HCT116 (cell line): Measurements from ENCODE around the gene NCKAP5. TPM values are rescaled to one million over a fixed set of nuclear protein-coding genes. Genes with fewer than 3 reads are reported as not detected.

Experiments
- ATAC-seq: fragments of 200-7000 bp; cut with Tn5 transposase; 2 replicates; pipeline ENCODE4 v1.9.1; 2020; ENCODE audit warnings: mild to moderate bottlenecking, moderate library complexity
- BruUV-seq: library from RNA; stranded (reverse); fragments of 400-500 nt; replicated peaks from 2 replicates; lab custom pipeline; 2021; lab: Mats Ljungman, UMichigan
- CTCF ChIA-PET: fragments of 300-600 bp; sonication (Branson Sonifier 250); formaldehyde crosslinking; loops from one replicate; lab custom pipeline; 2021; ENCODE audit warnings: antibody characterized with exemption; lab: Charles Lee
- POLR2A ChIA-PET: fragments of 300-600, 350-600 bp; sonication (Branson Sonifier 250); formaldehyde crosslinking; loops from one replicate; lab custom pipeline; 2021; ENCODE audit warnings: antibody characterized with exemption; lab: Charles Lee
- RAD21 ChIA-PET, 2 experiments: fragments of 300-600 bp; sonication (Branson Sonifier 250); formaldehyde crosslinking; loops; one replicate each; lab custom pipeline; 2023; ENCODE audit warnings: low total read pairs in 2 of 2; ENCODE audit not compliant: uncharacterized antibody in 2 of 2, unreplicated experiment in 2 of 2, low non-redundant PET in 1 of 2; lab: Charles Lee
- DNase-seq: peaks from one replicate; pipeline ENCODE4 v3.0.0-alpha.2; 2010; ENCODE audit warnings: low read depth, low spot score
- H2AFZ ChIP-seq: fragments of 200-600 bp; shearing (Covaris generic), sonication (generic); 2 replicates; pipeline ENCODE4 v1.6.1; 2017; ENCODE audit warnings: low read depth, mixed run types, mixed read lengths, antibody characterized with exemption, low read length; ENCODE audit not compliant: poor library complexity, severe bottlenecking
- H3K27ac ChIP-seq: 2 replicates; pipeline ENCODE4 v1.5.1; 2012; ENCODE audit warnings: low read depth, low read length
- H3K27me3 ChIP-seq: fragments of 200-600 bp; sonication (generic); 2 replicates; pipeline ENCODE4 v1.6.1; 2016; ENCODE audit warnings: mixed run types, low read length, mixed read lengths; ENCODE audit not compliant: insufficient read depth
- H3K36me3 ChIP-seq, 2 experiments: fragments of 200-500 bp in 1 of 2; fragments of 200-600 bp in 1 of 2; sonication (Bioruptor generic) in 1 of 2; sonication (generic) in 1 of 2; 2 replicates each; pipeline versions ENCODE4 v1.5.1 to v1.6.1; 2014 to 2016; ENCODE audit warnings: low read length in 2 of 2, inconsistent platforms in 1 of 2, mixed read lengths in 1 of 2, mixed run types in 1 of 2; ENCODE audit not compliant: insufficient read depth in 2 of 2, control insufficient read depth in 1 of 2
- H3K4me1 ChIP-seq, 2 experiments: fragments of 200-600 bp in 1 of 2; sonication (generic) in 1 of 2; 2 replicates each; pipeline versions ENCODE4 v1.5.1 to v1.6.1; 2012 to 2017; ENCODE audit warnings: low read length in 2 of 2, inconsistent platforms in 1 of 2, mild to moderate bottlenecking in 1 of 2, mixed read lengths in 1 of 2, mixed run types in 1 of 2, moderate library complexity in 1 of 2; ENCODE audit not compliant: insufficient read depth in 2 of 2, control insufficient read depth in 1 of 2
- H3K4me2 ChIP-seq: fragments of 200-600 bp; sonication (generic); 2 replicates; pipeline ENCODE4 v1.6.1; 2017; ENCODE audit warnings: mixed run types, low read length, mixed read lengths
- H3K4me3 ChIP-seq, 2 experiments: fragments of 200-600 bp in 1 of 2; sonication (generic) in 1 of 2; replicated peaks in 1 of 2; 2 replicates each; pipeline ENCODE4 v1.5.1; 2011 to 2016; ENCODE audit warnings: low read length in 2 of 2, control low read depth in 1 of 2, low read depth in 1 of 2, mild to moderate bottlenecking in 1 of 2, mixed read lengths in 1 of 2, mixed run types in 1 of 2
- H3K79me2 ChIP-seq: fragments of 200-600 bp; sonication (generic); 2 replicates; pipeline ENCODE4 v1.6.1; 2017; ENCODE audit warnings: mild to moderate bottlenecking, mixed run types, low read length, moderate library complexity, mixed read lengths; ENCODE audit not compliant: insufficient read depth
- H3K9ac ChIP-seq: fragments of 200-600 bp; sonication (generic); 2 replicates; pipeline ENCODE4 v1.6.1; 2016; ENCODE audit warnings: low read length, mixed read lengths
- H3K9me2 ChIP-seq: fragments of 200-600 bp; sonication (generic), shearing (Covaris generic); 2 replicates; pipeline ENCODE4 v1.6.1; 2017; ENCODE audit warnings: mixed run types, mild to moderate bottlenecking, moderate library complexity; ENCODE audit not compliant: insufficient read depth
- H3K9me3 ChIP-seq, 2 experiments: fragments of 200-500 bp in 1 of 2; fragments of 200-600 bp in 1 of 2; sonication (Bioruptor generic) in 1 of 2; sonication (generic) in 1 of 2; 2 replicates each; pipeline ENCODE4 v1.6.1; 2014 to 2017; ENCODE audit warnings: low read length in 2 of 2, mixed read lengths in 2 of 2, inconsistent platforms in 1 of 2, low read depth in 1 of 2, mild to moderate bottlenecking in 1 of 2, mixed run types in 1 of 2, moderate library complexity in 1 of 2; ENCODE audit not compliant: control insufficient read depth in 1 of 2, insufficient read depth in 1 of 2
- H4K20me1 ChIP-seq: fragments of 200-600 bp; sonication (generic), shearing (Covaris generic); 2 replicates; pipeline ENCODE4 v1.6.1; 2017; ENCODE audit warnings: mixed run types, mild to moderate bottlenecking, moderate library complexity; ENCODE audit not compliant: insufficient read depth
- CBX3 ChIP-seq: IDR thresholded peaks from 2 replicates; pipeline ENCODE4 v1.6.1; 2012; ENCODE audit warnings: low read depth
- CEBPB ChIP-seq: IDR thresholded peaks from 2 replicates; pipeline ENCODE4 v1.6.1; 2012; ENCODE audit warnings: low read depth
- CTCF ChIP-seq, 3 experiments: fragments of 200-600 bp in 1 of 3; sonication (generic) in 1 of 3; IDR thresholded peaks in 2 of 3; conservative IDR thresholded peaks in 1 of 3; 2 replicates each; pipeline ENCODE4 v1.5.1; 2012 to 2017; ENCODE audit warnings: low read depth in 2 of 3, low read length in 2 of 3, antibody characterized with exemption in 1 of 3, borderline replicate concordance in 1 of 3, control low read depth in 1 of 3, mild to moderate bottlenecking in 1 of 3, mixed read lengths in 1 of 3, mixed run types in 1 of 3, moderate library complexity in 1 of 3; ENCODE audit not compliant: insufficient read depth in 1 of 3
- EGR1 ChIP-seq: IDR thresholded peaks from 2 replicates; pipeline ENCODE4 v1.6.1; 2012; ENCODE audit warnings: low read depth
- ELF1 ChIP-seq: IDR thresholded peaks from 2 replicates; pipeline ENCODE4 v1.6.1; 2012; ENCODE audit warnings: low read depth, borderline replicate concordance
- EZH2 ChIP-seq: fragments of 200-600 bp; sonication (generic); IDR thresholded peaks from 2 replicates; pipeline ENCODE4 v1.6.1; 2017; ENCODE audit warnings: antibody characterized with exemption, mixed run types
- FOSL1 ChIP-seq: IDR thresholded peaks from 2 replicates; pipeline ENCODE4 v1.6.1; 2012; ENCODE audit warnings: low read depth
- JUND ChIP-seq: IDR thresholded peaks from 2 replicates; pipeline ENCODE4 v1.6.1; 2012
- POLR2A ChIP-seq: IDR thresholded peaks from 2 replicates; pipeline ENCODE4 v1.7.0; 2011; ENCODE audit warnings: borderline replicate concordance; ENCODE audit not compliant: insufficient read depth, insufficient read length; ENCODE audit errors: extremely low read depth
- POLR2AphosphoS5 ChIP-seq: IDR thresholded peaks from 2 replicates; pipeline ENCODE4 v1.6.1; 2011; ENCODE audit warnings: mild to moderate bottlenecking, low read depth, low read length, moderate library complexity
- REST ChIP-seq: IDR thresholded peaks from 2 replicates; pipeline ENCODE4 v1.6.1; 2012; ENCODE audit warnings: low read depth
- SIN3A ChIP-seq: IDR thresholded peaks from 2 replicates; pipeline ENCODE4 v1.6.1; 2012; ENCODE audit warnings: low read depth
- SP1 ChIP-seq: IDR thresholded peaks from 2 replicates; pipeline ENCODE4 v1.6.1; 2012; ENCODE audit warnings: low read depth
- ZNF274 ChIP-seq: fragments of 200-500 bp; sonication (Bioruptor generic); IDR thresholded peaks from 2 replicates; pipeline ENCODE4 v1.6.1; 2014; ENCODE audit warnings: mild to moderate bottlenecking, low read depth, low read length, inconsistent platforms
- intact Hi-C: fragments of 100-400 bp; cut with micrococcal nuclease; formaldehyde crosslinking; loops from 2 replicates; pipeline ENCODE4 v1.10.0; 2022
- total RNA-seq: library from RNA; stranded (reverse); gene quantifications from one replicate; pipeline ENCODE4 v1.2.1, GENCODE V29; 2021; ENCODE audit not compliant: unreplicated experiment
- TF ChIP-seq, protein P1 (sequence below): IDR thresholded peaks from 2 replicates; pipeline ENCODE4 v1.6.1; 2012

The NCKAP5 gene
- total RNA-seq, 1 experiment from 2014 or later: 0.30 TPM

DNA sequence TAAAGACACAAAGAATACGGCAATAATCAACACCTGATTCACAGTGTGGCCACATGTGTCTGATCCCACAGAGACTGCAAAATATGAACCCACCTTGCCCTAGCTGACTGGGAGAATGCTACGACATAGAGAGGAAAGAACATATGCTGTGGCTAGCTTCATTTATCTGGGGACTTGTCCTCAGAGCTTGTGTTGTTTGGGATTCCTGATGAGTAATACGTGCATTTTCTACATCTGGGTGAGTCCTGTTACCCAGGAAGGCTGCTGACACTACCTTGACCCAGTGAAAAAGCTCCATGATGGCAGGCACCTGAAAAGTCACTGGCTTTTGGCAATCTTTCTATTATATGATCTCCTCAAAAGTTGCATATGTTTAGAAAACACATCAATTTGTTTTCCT, 470.6 kb downstream of the NCKAP5 start:
- Histone ChIP-seq H3K27ac (no peak overlapping the region), H3K4me3 (no peak overlapping the region), H3K4me1 (no peaks in the 10 kb centered on the region), H3K27me3 (no peaks in the 10 kb centered on the region), H2AFZ (no peak overlapping the region), H3K4me2 (no peak overlapping the region), H3K9ac (no peak overlapping the region), H3K79me2 (no peaks in the 10 kb centered on the region), H4K20me1 (no peaks in the 10 kb centered on the region), H3K36me3 (no peaks in the 10 kb centered on the region), H3K9me3 (0 out of 4 replicates have a peak, but pooled peaks cover 0 to 3% of the 10 kb centered on the region in 2 experiments), H3K9me2 (no peaks in the 10 kb centered on the region)
- ChIA-PET CTCF (no interaction called here), RAD21 (no interaction called here), POLR2A (no interaction called here)
- ATAC-seq (no peak), DNase-seq (no peak)
- BruUV-seq: no TSS peak
- intact Hi-C loops: no loop called here
- no peak for TF ChIP-seq CTCF (IDR thresholded peaks at IDR 0.05 in 2 of 3, conservative IDR thresholded peaks at IDR 0.05 in 1 of 3; ENCODE audit: borderline replicate concordance in 1 of 3, insufficient read depth in 1 of 3, low read depth in 2 of 3, low read length in 2 of 3)
- TF ChIP-seq SIN3A: no peak
- TF ChIP-seq FOSL1: no peak
- no peak for TF ChIP-seq POLR2A
- no peak for TF ChIP-seq CBX3
- no peak for TF ChIP-seq REST
- TF ChIP-seq CEBPB: no peak
- no peak for TF ChIP-seq EGR1
- TF ChIP-seq JUND: no peak
- TF ChIP-seq POLR2AphosphoS5: no peak
- no peak for TF ChIP-seq SP1
- no peak for TF ChIP-seq ZNF274
- TF ChIP-seq, protein P1, sequence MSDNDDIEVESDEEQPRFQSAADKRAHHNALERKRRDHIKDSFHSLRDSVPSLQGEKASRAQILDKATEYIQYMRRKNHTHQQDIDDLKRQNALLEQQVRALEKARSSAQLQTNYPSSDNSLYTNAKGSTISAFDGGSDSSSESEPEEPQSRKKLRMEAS: no peak
- no peak for TF ChIP-seq ELF1
- no peak for TF ChIP-seq EZH2
